Right lobe of liver (tissue), 4 donors: ENCODE results near the gene GPRIN3.

Source experiments
- POLR2A ChIP-seq: fragments of 450-650 bp; IDR thresholded peaks from one replicate; pipeline ENCODE4 v1.6.1; 2017; ENCODE audit warnings: antibody characterized with exemption, mild to moderate bottlenecking
- TF ChIP-seq, protein P1 (sequence below), 4 donors: fragments of 200-600 bp in 3 of 4; fragments of 450-650 bp in 1 of 4; IDR thresholded peaks; one replicate each; pipeline versions ENCODE4 v1.5.1 to v1.8.0; 2016 to 2022; ENCODE audit warnings: antibody characterized with exemption in 4 of 4, mild to moderate bottlenecking in 2 of 4
- donor health status: DM: no; HTN: no; CAD: no.
- donor health status: DM: no; HTN: no; CAD: no.
- donor health status: DM: no; HTN: yes; CAD: no.

DNA sequence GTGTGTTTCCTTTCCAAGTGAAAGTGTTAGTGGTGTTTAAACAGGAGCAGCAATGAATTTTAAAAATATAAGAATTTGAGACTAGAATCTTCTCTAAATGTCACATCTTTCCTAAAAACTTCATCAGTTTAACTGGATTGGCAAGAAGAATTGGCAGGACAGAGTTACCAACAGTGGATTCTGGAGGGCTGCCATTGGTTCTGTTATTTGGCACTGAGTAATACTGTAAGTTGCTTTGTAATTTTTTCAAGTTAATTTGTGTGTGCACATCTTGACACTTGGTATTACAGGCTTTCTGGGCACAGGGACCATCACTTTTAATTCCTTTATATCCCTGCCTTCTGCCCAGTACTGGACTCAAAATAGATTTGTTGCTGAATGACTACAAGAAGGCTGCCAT, 4.5 kb upstream of the GPRIN3 start:
- TF ChIP-seq POLR2A: no peak
- TF ChIP-seq, protein P1, sequence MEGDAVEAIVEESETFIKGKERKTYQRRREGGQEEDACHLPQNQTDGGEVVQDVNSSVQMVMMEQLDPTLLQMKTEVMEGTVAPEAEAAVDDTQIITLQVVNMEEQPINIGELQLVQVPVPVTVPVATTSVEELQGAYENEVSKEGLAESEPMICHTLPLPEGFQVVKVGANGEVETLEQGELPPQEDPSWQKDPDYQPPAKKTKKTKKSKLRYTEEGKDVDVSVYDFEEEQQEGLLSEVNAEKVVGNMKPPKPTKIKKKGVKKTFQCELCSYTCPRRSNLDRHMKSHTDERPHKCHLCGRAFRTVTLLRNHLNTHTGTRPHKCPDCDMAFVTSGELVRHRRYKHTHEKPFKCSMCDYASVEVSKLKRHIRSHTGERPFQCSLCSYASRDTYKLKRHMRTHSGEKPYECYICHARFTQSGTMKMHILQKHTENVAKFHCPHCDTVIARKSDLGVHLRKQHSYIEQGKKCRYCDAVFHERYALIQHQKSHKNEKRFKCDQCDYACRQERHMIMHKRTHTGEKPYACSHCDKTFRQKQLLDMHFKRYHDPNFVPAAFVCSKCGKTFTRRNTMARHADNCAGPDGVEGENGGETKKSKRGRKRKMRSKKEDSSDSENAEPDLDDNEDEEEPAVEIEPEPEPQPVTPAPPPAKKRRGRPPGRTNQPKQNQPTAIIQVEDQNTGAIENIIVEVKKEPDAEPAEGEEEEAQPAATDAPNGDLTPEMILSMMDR (IDR thresholded peaks at IDR 0.05): no peak
